HCT116 (cell line): ENCODE results near the gene TACC2. TPM values are rescaled to one million over a fixed set of nuclear protein-coding genes. Genes with fewer than 3 reads are reported as not detected.

Source experiments
- ATAC-seq: fragments of 200-7000 bp; cut with Tn5 transposase; 2 replicates; pipeline ENCODE4 v1.9.1; 2020; ENCODE audit warnings: mild to moderate bottlenecking, moderate library complexity
- BruUV-seq: library from RNA; stranded (reverse); fragments of 400-500 nt; replicated peaks from 2 replicates; lab custom pipeline; 2021; lab: Mats Ljungman, UMichigan
- CTCF ChIA-PET: fragments of 300-600 bp; sonication (Branson Sonifier 250); formaldehyde crosslinking; loops from one replicate; lab custom pipeline; 2021; ENCODE audit warnings: antibody characterized with exemption; lab: Charles Lee
- POLR2A ChIA-PET: fragments of 300-600, 350-600 bp; sonication (Branson Sonifier 250); formaldehyde crosslinking; loops from one replicate; lab custom pipeline; 2021; ENCODE audit warnings: antibody characterized with exemption; lab: Charles Lee
- RAD21 ChIA-PET, 2 experiments: fragments of 300-600 bp; sonication (Branson Sonifier 250); formaldehyde crosslinking; loops; one replicate each; lab custom pipeline; 2023; ENCODE audit warnings: low total read pairs in 2 of 2; ENCODE audit not compliant: uncharacterized antibody in 2 of 2, unreplicated experiment in 2 of 2, low non-redundant PET in 1 of 2; lab: Charles Lee
- DNase-seq: peaks from one replicate; pipeline ENCODE4 v3.0.0-alpha.2; 2010; ENCODE audit warnings: low read depth, low spot score
- H2AFZ ChIP-seq: fragments of 200-600 bp; shearing (Covaris generic), sonication (generic); 2 replicates; pipeline ENCODE4 v1.6.1; 2017; ENCODE audit warnings: low read depth, mixed run types, mixed read lengths, antibody characterized with exemption, low read length; ENCODE audit not compliant: poor library complexity, severe bottlenecking
- H3K27ac ChIP-seq: 2 replicates; pipeline ENCODE4 v1.5.1; 2012; ENCODE audit warnings: low read depth, low read length
- H3K27me3 ChIP-seq: fragments of 200-600 bp; sonication (generic); 2 replicates; pipeline ENCODE4 v1.6.1; 2016; ENCODE audit warnings: mixed run types, low read length, mixed read lengths; ENCODE audit not compliant: insufficient read depth
- H3K36me3 ChIP-seq, 2 experiments: fragments of 200-500 bp in 1 of 2; fragments of 200-600 bp in 1 of 2; sonication (Bioruptor generic) in 1 of 2; sonication (generic) in 1 of 2; 2 replicates each; pipeline versions ENCODE4 v1.5.1 to v1.6.1; 2014 to 2016; ENCODE audit warnings: low read length in 2 of 2, inconsistent platforms in 1 of 2, mixed read lengths in 1 of 2, mixed run types in 1 of 2; ENCODE audit not compliant: insufficient read depth in 2 of 2, control insufficient read depth in 1 of 2
- H3K4me1 ChIP-seq, 2 experiments: fragments of 200-600 bp in 1 of 2; sonication (generic) in 1 of 2; 2 replicates each; pipeline versions ENCODE4 v1.5.1 to v1.6.1; 2012 to 2017; ENCODE audit warnings: low read length in 2 of 2, inconsistent platforms in 1 of 2, mild to moderate bottlenecking in 1 of 2, mixed read lengths in 1 of 2, mixed run types in 1 of 2, moderate library complexity in 1 of 2; ENCODE audit not compliant: insufficient read depth in 2 of 2, control insufficient read depth in 1 of 2
- H3K4me2 ChIP-seq: fragments of 200-600 bp; sonication (generic); 2 replicates; pipeline ENCODE4 v1.6.1; 2017; ENCODE audit warnings: mixed run types, low read length, mixed read lengths
- H3K4me3 ChIP-seq, 2 experiments: fragments of 200-600 bp in 1 of 2; sonication (generic) in 1 of 2; replicated peaks in 1 of 2; 2 replicates each; pipeline ENCODE4 v1.5.1; 2011 to 2016; ENCODE audit warnings: low read length in 2 of 2, control low read depth in 1 of 2, low read depth in 1 of 2, mild to moderate bottlenecking in 1 of 2, mixed read lengths in 1 of 2, mixed run types in 1 of 2
- H3K79me2 ChIP-seq: fragments of 200-600 bp; sonication (generic); 2 replicates; pipeline ENCODE4 v1.6.1; 2017; ENCODE audit warnings: mild to moderate bottlenecking, mixed run types, low read length, moderate library complexity, mixed read lengths; ENCODE audit not compliant: insufficient read depth
- H3K9ac ChIP-seq: fragments of 200-600 bp; sonication (generic); 2 replicates; pipeline ENCODE4 v1.6.1; 2016; ENCODE audit warnings: low read length, mixed read lengths
- H3K9me2 ChIP-seq: fragments of 200-600 bp; sonication (generic), shearing (Covaris generic); 2 replicates; pipeline ENCODE4 v1.6.1; 2017; ENCODE audit warnings: mixed run types, mild to moderate bottlenecking, moderate library complexity; ENCODE audit not compliant: insufficient read depth
- H3K9me3 ChIP-seq, 2 experiments: fragments of 200-500 bp in 1 of 2; fragments of 200-600 bp in 1 of 2; sonication (Bioruptor generic) in 1 of 2; sonication (generic) in 1 of 2; 2 replicates each; pipeline ENCODE4 v1.6.1; 2014 to 2017; ENCODE audit warnings: low read length in 2 of 2, mixed read lengths in 2 of 2, inconsistent platforms in 1 of 2, low read depth in 1 of 2, mild to moderate bottlenecking in 1 of 2, mixed run types in 1 of 2, moderate library complexity in 1 of 2; ENCODE audit not compliant: control insufficient read depth in 1 of 2, insufficient read depth in 1 of 2
- H4K20me1 ChIP-seq: fragments of 200-600 bp; sonication (generic), shearing (Covaris generic); 2 replicates; pipeline ENCODE4 v1.6.1; 2017; ENCODE audit warnings: mixed run types, mild to moderate bottlenecking, moderate library complexity; ENCODE audit not compliant: insufficient read depth
- CBX3 ChIP-seq: IDR thresholded peaks from 2 replicates; pipeline ENCODE4 v1.6.1; 2012; ENCODE audit warnings: low read depth
- EZH2 ChIP-seq: fragments of 200-600 bp; sonication (generic); IDR thresholded peaks from 2 replicates; pipeline ENCODE4 v1.6.1; 2017; ENCODE audit warnings: antibody characterized with exemption, mixed run types
- JUND ChIP-seq: IDR thresholded peaks from 2 replicates; pipeline ENCODE4 v1.6.1; 2012
- POLR2A ChIP-seq: IDR thresholded peaks from 2 replicates; pipeline ENCODE4 v1.7.0; 2011; ENCODE audit warnings: borderline replicate concordance; ENCODE audit not compliant: insufficient read depth, insufficient read length; ENCODE audit errors: extremely low read depth
- POLR2AphosphoS5 ChIP-seq: IDR thresholded peaks from 2 replicates; pipeline ENCODE4 v1.6.1; 2011; ENCODE audit warnings: mild to moderate bottlenecking, low read depth, low read length, moderate library complexity
- RAD21 ChIP-seq: IDR thresholded peaks from 2 replicates; pipeline ENCODE4 v1.6.1; 2012; ENCODE audit warnings: low read depth, mild to moderate bottlenecking
- SIN3A ChIP-seq: IDR thresholded peaks from 2 replicates; pipeline ENCODE4 v1.6.1; 2012; ENCODE audit warnings: low read depth
- SP1 ChIP-seq: IDR thresholded peaks from 2 replicates; pipeline ENCODE4 v1.6.1; 2012; ENCODE audit warnings: low read depth
- SRF ChIP-seq: IDR thresholded peaks from 2 replicates; pipeline ENCODE4 v1.6.1; 2012; ENCODE audit warnings: low read depth
- TCF7L2 ChIP-seq: IDR thresholded peaks from 2 replicates; pipeline ENCODE4 v1.7.0; 2011; ENCODE audit warnings: borderline replicate concordance, inconsistent platforms; ENCODE audit not compliant: insufficient read depth, insufficient read length; ENCODE audit errors: extremely low read depth
- YY1 ChIP-seq: IDR thresholded peaks from 2 replicates; pipeline ENCODE4 v1.6.1; 2011; ENCODE audit warnings: low read length, low read depth, moderate library complexity, mild to moderate bottlenecking; ENCODE audit not compliant: insufficient replicate concordance; ENCODE audit errors: extremely low read depth
- ZFX ChIP-seq: fragments of 450-650 bp; IDR thresholded peaks from 2 replicates; pipeline ENCODE4 v1.6.1; 2017
- intact Hi-C: fragments of 100-400 bp; cut with micrococcal nuclease; formaldehyde crosslinking; loops from 2 replicates; pipeline ENCODE4 v1.10.0; 2022
- total RNA-seq: library from RNA; stranded (reverse); gene quantifications from one replicate; pipeline ENCODE4 v1.2.1, GENCODE V29; 2021; ENCODE audit not compliant: unreplicated experiment
- TF ChIP-seq, protein P1 (sequence below): IDR thresholded peaks from 2 replicates; pipeline ENCODE4 v1.6.1; 2012; ENCODE audit warnings: low read depth
- TF ChIP-seq, protein P2 (sequence below): IDR thresholded peaks from 2 replicates; pipeline ENCODE4 v1.6.1; 2011; ENCODE audit warnings: mild to moderate bottlenecking, low read length, moderate library complexity; ENCODE audit not compliant: insufficient replicate concordance; ENCODE audit errors: extremely low read depth

TACC2 gene
- total RNA-seq, 1 experiment from 2014 or later = 38.6 TPM

DNA sequence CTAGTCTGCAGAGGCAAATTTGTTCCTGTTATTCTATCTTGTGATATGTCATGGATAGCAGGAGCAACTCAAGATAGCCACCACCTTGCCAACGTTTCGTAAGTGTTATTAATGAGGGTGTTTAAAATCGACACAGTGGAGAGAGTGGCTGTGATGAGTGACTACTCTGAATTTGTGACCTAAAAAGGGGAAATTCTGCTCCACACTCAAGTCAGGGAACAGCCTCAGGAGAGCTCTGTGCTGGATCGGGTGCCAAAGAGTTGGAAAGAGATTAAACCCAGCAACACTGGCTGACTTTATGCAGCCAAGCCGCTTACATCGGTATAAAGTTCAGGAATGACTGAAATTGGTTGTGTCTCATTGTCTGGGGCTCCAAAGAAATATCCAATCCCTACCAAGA is 9.5 kb downstream of the TACC2 start:
- no peak overlapping the region for H3K4me2 ChIP-seq
- no peak overlapping the region for H3K4me3 ChIP-seq
- no peaks in the 10 kb centered on the region for H3K9me2 ChIP-seq
- ATAC-seq = no peak
- ChIA-PET POLR2A (no interaction called here), CTCF (no interaction called here), RAD21 (no interaction called here)
- no peaks in the 10 kb centered on the region for H3K79me2 ChIP-seq
- BruUV-seq = no TSS peak
- peaks cover 10 to 11% of the 10 kb centered on the region in 2 experiments; a peak in 2 of 4 replicates for H3K9me3 ChIP-seq
- no peaks in the 10 kb centered on the region for H3K27me3 ChIP-seq
- no peak overlapping the region for H3K9ac ChIP-seq
- no peaks in the 10 kb centered on the region for H3K36me3 ChIP-seq
- H2AFZ ChIP-seq = no peak overlapping the region
- DNase-seq = no peak
- TF ChIP-seq POLR2A (no peak), EZH2 (no peak), JUND (no peak), ZFX (no peak), CBX3 (no peak), RAD21 (no peak), SP1 (no peak)
- no peaks in the 10 kb centered on the region for H4K20me1 ChIP-seq
- no peak overlapping the region for H3K27ac ChIP-seq
- no peaks in the 10 kb centered on the region for H3K4me1 ChIP-seq
- intact Hi-C loops = no loop called here

DNA sequence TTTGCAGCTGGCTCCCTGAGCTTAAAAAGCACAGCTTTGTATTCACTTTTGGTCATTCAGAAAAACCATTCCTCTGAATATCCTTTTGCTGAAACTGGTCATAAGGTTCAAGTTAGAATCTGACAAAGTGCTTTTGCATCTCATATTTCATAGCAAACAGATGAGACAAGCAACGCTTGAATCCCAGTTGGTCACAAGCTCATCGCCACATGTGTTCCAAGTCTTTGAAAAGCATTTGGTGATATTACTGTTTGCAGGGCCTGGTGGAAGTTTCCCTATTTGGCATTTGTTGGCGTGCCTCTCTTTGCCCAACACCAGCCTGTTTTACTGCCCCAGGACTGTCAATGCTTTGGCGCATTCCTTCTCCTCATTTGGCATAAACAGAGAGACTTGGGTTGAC is 10.3 kb downstream of the TACC2 start:
- no peak overlapping the region for H3K27ac ChIP-seq
- no peak overlapping the region for H3K4me2 ChIP-seq
- peaks cover 10 to 11% of the 10 kb centered on the region in 2 experiments; a peak in 2 of 4 replicates for H3K9me3 ChIP-seq
- H3K27me3 ChIP-seq = no peaks in the 10 kb centered on the region
- intact Hi-C loops = no loop called here
- TF ChIP-seq SIN3A (no peak), ZFX (no peak), YY1 (no peak), POLR2AphosphoS5 (no peak), CBX3 (no peak), SRF (no peak), JUND (no peak), TCF7L2 (no peak), EZH2 (no peak)
- TF ChIP-seq, protein P1, sequence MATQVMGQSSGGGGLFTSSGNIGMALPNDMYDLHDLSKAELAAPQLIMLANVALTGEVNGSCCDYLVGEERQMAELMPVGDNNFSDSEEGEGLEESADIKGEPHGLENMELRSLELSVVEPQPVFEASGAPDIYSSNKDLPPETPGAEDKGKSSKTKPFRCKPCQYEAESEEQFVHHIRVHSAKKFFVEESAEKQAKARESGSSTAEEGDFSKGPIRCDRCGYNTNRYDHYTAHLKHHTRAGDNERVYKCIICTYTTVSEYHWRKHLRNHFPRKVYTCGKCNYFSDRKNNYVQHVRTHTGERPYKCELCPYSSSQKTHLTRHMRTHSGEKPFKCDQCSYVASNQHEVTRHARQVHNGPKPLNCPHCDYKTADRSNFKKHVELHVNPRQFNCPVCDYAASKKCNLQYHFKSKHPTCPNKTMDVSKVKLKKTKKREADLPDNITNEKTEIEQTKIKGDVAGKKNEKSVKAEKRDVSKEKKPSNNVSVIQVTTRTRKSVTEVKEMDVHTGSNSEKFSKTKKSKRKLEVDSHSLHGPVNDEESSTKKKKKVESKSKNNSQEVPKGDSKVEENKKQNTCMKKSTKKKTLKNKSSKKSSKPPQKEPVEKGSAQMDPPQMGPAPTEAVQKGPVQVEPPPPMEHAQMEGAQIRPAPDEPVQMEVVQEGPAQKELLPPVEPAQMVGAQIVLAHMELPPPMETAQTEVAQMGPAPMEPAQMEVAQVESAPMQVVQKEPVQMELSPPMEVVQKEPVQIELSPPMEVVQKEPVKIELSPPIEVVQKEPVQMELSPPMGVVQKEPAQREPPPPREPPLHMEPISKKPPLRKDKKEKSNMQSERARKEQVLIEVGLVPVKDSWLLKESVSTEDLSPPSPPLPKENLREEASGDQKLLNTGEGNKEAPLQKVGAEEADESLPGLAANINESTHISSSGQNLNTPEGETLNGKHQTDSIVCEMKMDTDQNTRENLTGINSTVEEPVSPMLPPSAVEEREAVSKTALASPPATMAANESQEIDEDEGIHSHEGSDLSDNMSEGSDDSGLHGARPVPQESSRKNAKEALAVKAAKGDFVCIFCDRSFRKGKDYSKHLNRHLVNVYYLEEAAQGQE = no peak
- TF ChIP-seq, protein P2, sequence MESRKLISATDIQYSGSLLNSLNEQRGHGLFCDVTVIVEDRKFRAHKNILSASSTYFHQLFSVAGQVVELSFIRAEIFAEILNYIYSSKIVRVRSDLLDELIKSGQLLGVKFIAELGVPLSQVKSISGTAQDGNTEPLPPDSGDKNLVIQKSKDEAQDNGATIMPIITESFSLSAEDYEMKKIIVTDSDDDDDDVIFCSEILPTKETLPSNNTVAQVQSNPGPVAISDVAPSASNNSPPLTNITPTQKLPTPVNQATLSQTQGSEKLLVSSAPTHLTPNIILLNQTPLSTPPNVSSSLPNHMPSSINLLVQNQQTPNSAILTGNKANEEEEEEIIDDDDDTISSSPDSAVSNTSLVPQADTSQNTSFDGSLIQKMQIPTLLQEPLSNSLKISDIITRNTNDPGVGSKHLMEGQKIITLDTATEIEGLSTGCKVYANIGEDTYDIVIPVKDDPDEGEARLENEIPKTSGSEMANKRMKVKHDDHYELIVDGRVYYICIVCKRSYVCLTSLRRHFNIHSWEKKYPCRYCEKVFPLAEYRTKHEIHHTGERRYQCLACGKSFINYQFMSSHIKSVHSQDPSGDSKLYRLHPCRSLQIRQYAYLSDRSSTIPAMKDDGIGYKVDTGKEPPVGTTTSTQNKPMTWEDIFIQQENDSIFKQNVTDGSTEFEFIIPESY = no peak
- H3K4me3 ChIP-seq = no peak overlapping the region
- H4K20me1 ChIP-seq = no peaks in the 10 kb centered on the region
- ATAC-seq (no peak), DNase-seq (no peak)
- no peaks in the 10 kb centered on the region for H3K79me2 ChIP-seq
- no peaks in the 10 kb centered on the region for H3K4me1 ChIP-seq
- POLR2A ChIA-PET = no interaction called here
- no peaks in the 10 kb centered on the region for H3K9me2 ChIP-seq
- H2AFZ ChIP-seq = no peak overlapping the region
- RAD21 ChIA-PET = no interaction called here
- no peaks in the 10 kb centered on the region for H3K36me3 ChIP-seq
- CTCF ChIA-PET = no interaction called here
- BruUV-seq = no TSS peak
- H3K9ac ChIP-seq = no peak overlapping the region
